Measurements from ENCODE around the gene CDC73. TPM values are rescaled to one million over a fixed set of nuclear protein-coding genes. Genes with fewer than 3 reads are reported as not detected.
A peak's percentile ranks its signal among the peaks of the same experiment; 100 is the strongest.

CDC73 gene
- total and polyA plus RNA-seq, 2 of the 13 experiments (the other 11 are each of a cell fraction or from before 2014, with no cell fraction given) = 20.2 to 26.3 TPM

GRCh38 chr1:193104907-193105820 lies 16.7 kb upstream of the CDC73 start, which contains the start of gene GLRX2 (continued):
- TF ChIP-seq ARID5B (CRISPR knock-in tag; IDR thresholded peaks at IDR 0.05) = peak; percentile 74
- peak; percentile 56; the same call in 1 of the 2 replicates for TF ChIP-seq ZNF878 (CRISPR knock-in tag; IDR thresholded peaks at IDR 0.05)
- TF ChIP-seq ZNF230 (CRISPR knock-in tag; IDR thresholded peaks at IDR 0.05) = no peak
- peak; percentile 91 for TF ChIP-seq MYPOP (CRISPR knock-in tag; IDR thresholded peaks at IDR 0.05)
- no peak for TF ChIP-seq SP1 (IDR thresholded peaks at IDR 0.05)
- peak; percentile 75 for TF ChIP-seq SP1 (CRISPR knock-in tag; IDR thresholded peaks at IDR 0.05)
- TF ChIP-seq ATF4 (CRISPR knock-in tag; IDR thresholded peaks at IDR 0.05) = peak in 1 of 2 experiments; percentile 14; a peak in 1 of 4 replicates
- TF ChIP-seq PHF20 (CRISPR knock-in tag; IDR thresholded peaks at IDR 0.05) = peak; percentile 45; the same call in 1 of the 2 replicates
- TF ChIP-seq CAMTA2 (CRISPR knock-in tag; IDR thresholded peaks at IDR 0.05; ENCODE audit: borderline replicate concordance) = peak; percentile 72; the same call in 1 of the 2 replicates
- peak; percentile 28; the same call in 1 of the 2 replicates for TF ChIP-seq TMF1 (CRISPR knock-in tag; IDR thresholded peaks at IDR 0.05; ENCODE audit: low read depth)
- peak; percentile 80; the same call in 1 of the 2 replicates for TF ChIP-seq SIN3A (IDR thresholded peaks at IDR 0.05; ENCODE audit: borderline replicate concordance, low read depth, low read length)
- TF ChIP-seq ZC3H13 (CRISPR knock-in tag; IDR thresholded peaks at IDR 0.05) = no peak
- TF ChIP-seq MYC (CRISPR knock-in tag; IDR thresholded peaks at IDR 0.05; ENCODE audit: borderline replicate concordance) = peak; percentile 80; the same call in 1 of the 2 replicates
- TF ChIP-seq KLF16 (CRISPR knock-in tag; IDR thresholded peaks at IDR 0.05) = peak in 1 of 2 experiments; percentile 58; a peak in 2 of 4 replicates
- no peak for TF ChIP-seq RARG (CRISPR knock-in tag; IDR thresholded peaks at IDR 0.05; ENCODE audit: low read depth)
- 0 out of 2 replicates have a peak, but pooled peaks have one; percentile 20 for TF ChIP-seq ZNF567 (CRISPR knock-in tag; IDR thresholded peaks at IDR 0.05; ENCODE audit: borderline replicate concordance)
- TF ChIP-seq ZHX1 (CRISPR knock-in tag; IDR thresholded peaks at IDR 0.05; ENCODE audit: low read depth) = peak; percentile 23; the same call in 1 of the 2 replicates
- 0 out of 2 replicates have a peak, but pooled peaks have one; percentile 72 for TF ChIP-seq ZNF790 (CRISPR knock-in tag; IDR thresholded peaks at IDR 0.05; ENCODE audit: borderline replicate concordance)

All from HepG2 (cell line).